Measurements from ENCODE around the gene AARS2.

DNA sequence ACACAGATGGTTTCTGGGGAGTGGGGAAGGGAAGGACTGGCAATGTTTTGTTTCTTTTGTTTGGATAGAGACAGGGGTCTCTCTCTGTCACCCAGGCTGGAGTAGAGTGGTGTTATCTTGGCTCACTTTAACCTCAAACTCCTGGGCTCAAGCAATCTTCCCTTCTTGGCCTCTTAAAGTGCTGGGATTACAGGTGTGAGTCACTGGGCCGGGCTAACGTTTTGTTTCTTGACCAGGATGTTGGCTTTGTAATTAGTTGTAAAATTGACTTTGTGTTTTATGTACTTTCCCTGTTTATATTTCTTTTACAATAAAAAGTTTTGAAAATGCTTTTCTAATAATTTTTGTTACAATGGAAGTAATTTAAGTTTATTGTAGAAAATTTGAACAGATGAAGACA is 40.2 kb upstream of the AARS2 start:
- TF ChIP-seq POLR2A (IDR thresholded peaks at IDR 0.05; ENCODE audit: extremely low read depth, insufficient read length): no peak
- TF ChIP-seq, protein P1, sequence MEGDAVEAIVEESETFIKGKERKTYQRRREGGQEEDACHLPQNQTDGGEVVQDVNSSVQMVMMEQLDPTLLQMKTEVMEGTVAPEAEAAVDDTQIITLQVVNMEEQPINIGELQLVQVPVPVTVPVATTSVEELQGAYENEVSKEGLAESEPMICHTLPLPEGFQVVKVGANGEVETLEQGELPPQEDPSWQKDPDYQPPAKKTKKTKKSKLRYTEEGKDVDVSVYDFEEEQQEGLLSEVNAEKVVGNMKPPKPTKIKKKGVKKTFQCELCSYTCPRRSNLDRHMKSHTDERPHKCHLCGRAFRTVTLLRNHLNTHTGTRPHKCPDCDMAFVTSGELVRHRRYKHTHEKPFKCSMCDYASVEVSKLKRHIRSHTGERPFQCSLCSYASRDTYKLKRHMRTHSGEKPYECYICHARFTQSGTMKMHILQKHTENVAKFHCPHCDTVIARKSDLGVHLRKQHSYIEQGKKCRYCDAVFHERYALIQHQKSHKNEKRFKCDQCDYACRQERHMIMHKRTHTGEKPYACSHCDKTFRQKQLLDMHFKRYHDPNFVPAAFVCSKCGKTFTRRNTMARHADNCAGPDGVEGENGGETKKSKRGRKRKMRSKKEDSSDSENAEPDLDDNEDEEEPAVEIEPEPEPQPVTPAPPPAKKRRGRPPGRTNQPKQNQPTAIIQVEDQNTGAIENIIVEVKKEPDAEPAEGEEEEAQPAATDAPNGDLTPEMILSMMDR (IDR thresholded peaks at IDR 0.05; ENCODE audit: low read depth, low read length): no peak
- TF ChIP-seq, protein P2, sequence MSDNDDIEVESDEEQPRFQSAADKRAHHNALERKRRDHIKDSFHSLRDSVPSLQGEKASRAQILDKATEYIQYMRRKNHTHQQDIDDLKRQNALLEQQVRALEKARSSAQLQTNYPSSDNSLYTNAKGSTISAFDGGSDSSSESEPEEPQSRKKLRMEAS (IDR thresholded peaks at IDR 0.05; ENCODE audit: low read depth, low read length): no peak
- no peak for TF ChIP-seq MYC (IDR thresholded peaks at IDR 0.05; ENCODE audit: low read depth, low read length)
